Parathyroid adenoma (tissue), 2 donors: Measurements from ENCODE around the gene HK3.

Experiments used
- H2AFZ ChIP-seq: fragments of 300-600 bp; sonication (generic); one replicate; pipeline ENCODE4 v1.7.0; 2017; ENCODE audit warnings: antibody characterized with exemption, mild to moderate bottlenecking
- H3K27ac ChIP-seq: fragments of 300-600 bp; sonication (generic); one replicate; pipeline ENCODE4 v1.7.0; 2017
- H3K27me3 ChIP-seq: fragments of 300-600 bp; sonication (generic); one replicate; pipeline ENCODE4 v1.7.0; 2017; ENCODE audit warnings: low read length; ENCODE audit not compliant: control insufficient read depth, insufficient read depth
- H3K36me3 ChIP-seq: fragments of 300-600 bp; sonication (generic); one replicate; pipeline ENCODE4 v1.7.0; 2017; ENCODE audit warnings: low read length; ENCODE audit not compliant: control insufficient read depth, insufficient read depth
- H3K4me1 ChIP-seq: fragments of 300-600 bp; sonication (generic); one replicate; pipeline ENCODE4 v1.7.0; 2017; ENCODE audit warnings: control low read depth
- H3K4me2 ChIP-seq: fragments of 300-600 bp; sonication (generic); one replicate; pipeline ENCODE4 v1.7.0; 2017; ENCODE audit warnings: low read length
- H3K4me3 ChIP-seq: fragments of 300-600 bp; sonication (generic); one replicate; pipeline ENCODE4 v1.7.0; 2017; ENCODE audit warnings: low read depth, low read length
- H3K79me2 ChIP-seq: fragments of 300-600 bp; sonication (generic); one replicate; pipeline ENCODE4 v1.7.0; 2017; ENCODE audit warnings: control low read depth
- H3K9ac ChIP-seq: fragments of 300-600 bp; sonication (generic); one replicate; pipeline ENCODE4 v1.7.0; 2017; ENCODE audit warnings: mild to moderate bottlenecking
- H3K9me3 ChIP-seq: fragments of 300-600 bp; sonication (generic); one replicate; pipeline ENCODE4 v1.7.0; 2017; ENCODE audit warnings: low read length; ENCODE audit not compliant: control insufficient read depth
- TF ChIP-seq, protein P1 (sequence below): fragments of 300-600 bp; sonication (generic); IDR thresholded peaks from one replicate; pipeline ENCODE4 v1.7.0; 2017; ENCODE audit warnings: antibody characterized with exemption, mild to moderate bottlenecking
- donor health status: primary hyperparathyroidism.

Gene HK3

DNA sequence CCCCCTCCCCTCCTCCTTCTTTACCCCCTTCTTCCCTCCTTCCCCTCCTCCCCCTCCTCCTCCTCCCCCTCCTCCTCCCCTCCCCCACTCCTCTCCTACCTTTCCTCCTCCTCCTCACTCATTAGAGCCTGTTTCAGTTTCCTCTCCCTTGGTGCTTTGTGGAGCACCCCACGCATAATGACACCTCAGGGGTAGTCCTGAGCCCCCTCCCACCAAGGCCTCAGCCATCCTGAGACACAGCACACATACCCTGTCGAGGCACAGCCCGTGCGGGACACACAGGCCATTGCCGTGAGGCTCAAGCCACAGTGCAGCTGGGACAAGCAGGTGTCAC lies 35.4 kb downstream of the HK3 start:
- Histone ChIP-seq H2AFZ (no peak overlapping the region), H3K79me2 (peaks cover 7% of the 10 kb centered on the region), H3K27me3 (peaks cover 7% of the 10 kb centered on the region), H3K27ac (no peak overlapping the region), H3K4me3 (no peak overlapping the region), H3K9me3 (no peaks in the 10 kb centered on the region), H3K4me1 (no peaks in the 10 kb centered on the region), H3K4me2 (no peak overlapping the region), H3K36me3 (no peaks in the 10 kb centered on the region), H3K9ac (no peak overlapping the region)
- TF ChIP-seq, protein P1, sequence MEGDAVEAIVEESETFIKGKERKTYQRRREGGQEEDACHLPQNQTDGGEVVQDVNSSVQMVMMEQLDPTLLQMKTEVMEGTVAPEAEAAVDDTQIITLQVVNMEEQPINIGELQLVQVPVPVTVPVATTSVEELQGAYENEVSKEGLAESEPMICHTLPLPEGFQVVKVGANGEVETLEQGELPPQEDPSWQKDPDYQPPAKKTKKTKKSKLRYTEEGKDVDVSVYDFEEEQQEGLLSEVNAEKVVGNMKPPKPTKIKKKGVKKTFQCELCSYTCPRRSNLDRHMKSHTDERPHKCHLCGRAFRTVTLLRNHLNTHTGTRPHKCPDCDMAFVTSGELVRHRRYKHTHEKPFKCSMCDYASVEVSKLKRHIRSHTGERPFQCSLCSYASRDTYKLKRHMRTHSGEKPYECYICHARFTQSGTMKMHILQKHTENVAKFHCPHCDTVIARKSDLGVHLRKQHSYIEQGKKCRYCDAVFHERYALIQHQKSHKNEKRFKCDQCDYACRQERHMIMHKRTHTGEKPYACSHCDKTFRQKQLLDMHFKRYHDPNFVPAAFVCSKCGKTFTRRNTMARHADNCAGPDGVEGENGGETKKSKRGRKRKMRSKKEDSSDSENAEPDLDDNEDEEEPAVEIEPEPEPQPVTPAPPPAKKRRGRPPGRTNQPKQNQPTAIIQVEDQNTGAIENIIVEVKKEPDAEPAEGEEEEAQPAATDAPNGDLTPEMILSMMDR, result no peak

DNA sequence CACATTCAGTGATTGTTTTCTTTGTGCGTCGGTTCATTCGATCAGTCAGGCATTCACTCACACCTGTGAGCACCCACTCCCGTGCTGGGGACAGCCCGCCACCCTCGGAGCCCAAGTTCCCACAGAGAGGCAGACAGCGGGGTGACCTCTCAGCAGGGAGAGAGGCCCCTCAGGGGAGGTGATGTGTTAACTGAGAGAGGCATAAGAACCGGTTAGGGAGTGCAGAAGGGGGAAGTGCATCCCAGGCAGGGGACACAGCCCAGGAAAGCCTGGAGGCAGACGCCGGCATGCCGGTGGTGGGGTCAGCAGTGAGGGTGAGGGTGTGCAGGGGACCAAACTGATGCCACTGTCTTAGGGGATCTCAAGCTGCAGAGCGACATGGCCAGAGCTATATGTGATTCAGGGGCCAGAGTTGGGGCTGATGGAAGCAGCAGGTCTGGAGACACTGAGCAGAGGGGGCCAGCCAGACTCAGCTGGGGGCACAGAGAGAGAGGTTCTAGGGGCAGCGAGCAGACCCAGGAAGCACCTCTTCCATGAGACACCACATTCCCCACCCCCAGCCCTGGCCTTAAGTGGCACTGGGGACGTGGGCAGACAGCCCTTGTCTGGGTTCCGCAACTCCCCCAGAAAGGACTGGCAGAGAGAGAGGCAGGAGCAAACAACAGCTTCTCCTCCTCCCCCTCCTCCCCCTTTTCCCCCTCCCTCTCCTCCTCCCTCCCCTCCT lies 35.9 kb downstream of the HK3 start:
- Histone ChIP-seq H3K36me3 (no peaks in the 10 kb centered on the region), H3K27ac (no peak overlapping the region), H3K9ac (no peak overlapping the region), H3K4me2 (no peak overlapping the region), H3K9me3 (no peaks in the 10 kb centered on the region), H2AFZ (no peak overlapping the region), H3K27me3 (peaks cover 7% of the 10 kb centered on the region), H3K79me2 (peaks cover 7% of the 10 kb centered on the region), H3K4me3 (no peak overlapping the region), H3K4me1 (no peaks in the 10 kb centered on the region)
- TF ChIP-seq, protein P1, result no peak

DNA sequence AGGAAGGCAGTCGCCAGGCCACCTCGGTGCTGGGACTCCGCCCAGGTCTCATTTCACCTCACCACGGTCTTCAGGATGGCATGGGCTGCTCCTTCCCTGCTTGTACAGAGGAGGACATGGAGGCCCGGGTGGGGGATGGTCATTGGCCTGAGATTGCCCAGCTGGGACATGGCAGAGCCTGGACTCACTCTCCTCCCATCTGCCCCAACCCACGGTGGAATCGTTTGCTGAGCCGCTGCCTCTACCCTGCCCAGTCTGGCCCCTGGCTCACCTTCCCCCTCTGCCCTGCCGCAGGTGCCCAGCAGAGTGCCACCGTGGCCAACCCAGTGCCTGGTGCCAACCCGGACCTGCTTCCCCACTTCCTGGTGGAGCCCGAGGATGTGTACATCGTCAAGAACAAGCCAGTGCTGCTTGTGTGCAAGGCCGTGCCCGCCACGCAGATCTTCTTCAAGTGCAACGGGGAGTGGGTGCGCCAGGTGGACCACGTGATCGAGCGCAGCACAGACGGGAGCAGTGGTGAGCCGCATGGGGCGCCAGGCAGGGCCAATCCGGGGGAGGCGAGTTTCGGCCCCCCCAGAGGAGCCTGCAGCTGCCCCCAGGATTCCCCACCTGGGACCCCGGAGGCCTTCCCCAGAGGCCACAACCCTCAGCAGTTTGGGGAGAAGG lies 36.7 kb downstream of the HK3 start:
- no peak overlapping the region for H3K4me3 ChIP-seq
- no peak overlapping the region for H3K27ac ChIP-seq
- no peak overlapping the region for H2AFZ ChIP-seq
- H3K4me2 ChIP-seq, result no peak overlapping the region
- H3K79me2 ChIP-seq, result peaks cover 7% of the 10 kb centered on the region
- no peak overlapping the region for H3K9ac ChIP-seq
- no peaks in the 10 kb centered on the region for H3K4me1 ChIP-seq
- TF ChIP-seq, protein P1, result no peak
- H3K27me3 ChIP-seq, result peaks cover 7% of the 10 kb centered on the region
- no peaks in the 10 kb centered on the region for H3K36me3 ChIP-seq
- no peaks in the 10 kb centered on the region for H3K9me3 ChIP-seq

DNA sequence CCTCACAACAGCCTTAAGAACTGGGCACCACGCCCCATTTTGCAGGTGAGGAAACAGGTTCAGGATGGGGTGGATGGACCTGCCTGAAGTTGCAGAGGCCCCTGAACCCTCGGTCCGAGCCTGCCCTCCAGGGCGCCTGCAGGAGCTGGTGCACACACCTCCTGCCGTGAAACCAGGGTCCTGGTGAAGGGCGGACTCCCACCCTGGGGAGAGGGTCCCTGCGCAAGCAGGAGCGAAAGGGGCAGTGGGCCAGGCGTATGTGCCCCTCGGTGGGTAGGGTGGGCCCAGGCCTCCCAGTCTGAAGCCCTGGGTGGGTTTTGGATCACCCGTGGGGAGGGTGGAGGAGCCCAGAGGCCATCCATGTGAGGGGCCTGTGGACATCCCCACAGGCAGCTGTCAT lies 37.9 kb downstream of the HK3 start:
- Histone ChIP-seq H3K27ac (no peak overlapping the region), H3K79me2 (peaks cover 7% of the 10 kb centered on the region), H3K4me1 (no peaks in the 10 kb centered on the region), H3K36me3 (no peaks in the 10 kb centered on the region), H2AFZ (no peak overlapping the region), H3K9ac (no peak overlapping the region), H3K4me3 (no peak overlapping the region), H3K27me3 (peaks cover 7% of the 10 kb centered on the region), H3K4me2 (no peak overlapping the region), H3K9me3 (no peaks in the 10 kb centered on the region)
- TF ChIP-seq, protein P1, result no peak

DNA sequence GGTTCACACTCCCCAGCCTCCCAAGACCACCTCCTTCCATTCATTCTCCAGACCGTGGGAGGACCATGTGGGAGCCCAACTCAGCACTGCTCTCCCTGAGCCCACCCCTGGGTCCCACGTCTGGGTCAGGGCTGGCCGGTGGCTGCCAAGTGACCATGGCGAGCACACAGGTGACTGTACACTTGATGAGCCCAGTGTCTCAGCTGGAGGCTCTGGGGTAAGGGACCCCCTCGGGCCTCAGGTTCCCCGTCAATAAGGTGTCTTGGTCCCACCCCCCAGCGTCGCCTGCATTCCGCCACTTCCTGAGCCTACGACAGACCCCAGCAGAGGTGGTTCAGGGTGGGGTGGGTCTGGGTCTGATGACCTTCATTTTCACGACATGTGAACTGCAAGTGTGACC lies 38.8 kb downstream of the HK3 start:
- H3K4me2 ChIP-seq, result no peak overlapping the region
- H3K79me2 ChIP-seq, result peaks cover 7% of the 10 kb centered on the region
- H2AFZ ChIP-seq, result no peak overlapping the region
- TF ChIP-seq, protein P1, result no peak
- no peaks in the 10 kb centered on the region for H3K4me1 ChIP-seq
- no peak overlapping the region for H3K9ac ChIP-seq
- H3K27ac ChIP-seq, result no peak overlapping the region
- no peaks in the 10 kb centered on the region for H3K36me3 ChIP-seq
- H3K9me3 ChIP-seq, result no peaks in the 10 kb centered on the region
- no peak overlapping the region for H3K4me3 ChIP-seq
- peaks cover 7% of the 10 kb centered on the region for H3K27me3 ChIP-seq
